Measurements from ENCODE around the gene BIRC5.

- TF ChIP-seq CTCF (IDR thresholded peaks at IDR 0.05) (no peak), POLR2A (IDR thresholded peaks at IDR 0.05) (no peak)
Observed at GRCh38 chr17:78200451-78200850, 13.6 kb upstream of the BIRC5 start.
